Measurements from ENCODE around the gene FA2H.

FA2H gene

DNA sequence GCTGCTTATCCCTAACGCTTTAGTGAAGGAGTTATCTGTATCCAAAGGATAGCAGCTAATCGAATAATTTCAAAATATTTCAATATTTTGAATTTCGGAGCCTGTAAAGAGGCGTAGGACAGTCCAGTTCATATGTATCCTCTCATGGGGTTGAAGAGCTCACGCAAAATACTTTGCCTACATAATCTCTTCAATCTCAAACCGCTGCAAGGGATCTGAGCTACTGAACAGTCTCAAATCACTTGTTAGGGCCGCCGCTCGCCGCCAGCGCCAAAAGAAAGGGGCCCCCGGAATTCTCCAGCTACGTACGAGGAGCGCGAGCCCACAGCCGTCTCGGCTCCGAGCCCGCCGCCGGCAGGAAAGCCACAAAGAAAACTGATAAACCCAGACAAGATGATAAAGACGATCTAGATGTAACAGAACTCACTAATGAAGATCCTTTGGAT is 107.3 kb downstream of the FA2H start:
- FAIRE-seq = no peak

DNA sequence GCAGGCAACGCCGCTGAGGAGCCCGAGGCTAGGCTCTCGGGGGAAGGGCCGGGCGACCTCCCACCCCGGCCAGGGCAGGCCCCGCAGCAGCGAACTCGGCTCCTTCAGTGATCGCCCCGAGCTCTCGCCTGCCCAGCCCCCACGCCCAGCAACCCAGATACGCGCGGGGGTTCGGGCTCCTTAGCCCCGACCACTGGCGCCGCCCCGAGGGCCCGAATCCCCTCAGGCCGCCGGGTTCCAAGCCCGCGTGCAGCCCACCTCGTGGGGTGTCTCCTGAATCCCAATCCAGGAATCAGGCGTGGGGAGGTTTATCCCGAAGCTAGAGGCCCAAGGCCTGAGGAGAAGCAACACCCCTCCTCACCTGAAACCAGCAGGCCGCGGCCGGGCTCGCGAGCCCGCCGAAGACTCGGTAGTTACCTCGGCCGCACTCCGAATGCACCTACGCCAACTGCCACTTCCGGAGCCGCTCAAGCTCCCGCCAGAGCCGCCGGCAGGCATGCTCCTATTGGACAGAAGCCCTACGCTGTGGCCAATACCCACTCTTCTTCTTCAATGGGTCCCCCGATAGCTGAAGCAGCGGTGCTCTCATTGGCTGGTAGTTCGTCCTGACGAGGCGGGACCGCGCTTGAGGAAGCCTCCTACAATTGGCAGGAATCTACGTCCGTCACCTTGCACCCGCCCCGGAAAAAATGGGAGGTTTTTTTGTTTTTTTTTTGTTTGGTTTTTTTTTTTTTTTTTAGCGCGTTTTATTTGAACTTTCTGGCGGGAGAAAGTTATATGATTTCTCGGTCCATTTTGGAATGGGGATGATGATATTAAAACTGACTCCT is 108.0 kb downstream of the FA2H start, which contains the start of gene RFWD3:
TSS of gene RFWD3 (minus strand) at position 453 of the 830 bp plus-strand sequence. CDS start 5,428 bp downstream, outside the sequence.
- FAIRE-seq = peak; percentile 99

DNA sequence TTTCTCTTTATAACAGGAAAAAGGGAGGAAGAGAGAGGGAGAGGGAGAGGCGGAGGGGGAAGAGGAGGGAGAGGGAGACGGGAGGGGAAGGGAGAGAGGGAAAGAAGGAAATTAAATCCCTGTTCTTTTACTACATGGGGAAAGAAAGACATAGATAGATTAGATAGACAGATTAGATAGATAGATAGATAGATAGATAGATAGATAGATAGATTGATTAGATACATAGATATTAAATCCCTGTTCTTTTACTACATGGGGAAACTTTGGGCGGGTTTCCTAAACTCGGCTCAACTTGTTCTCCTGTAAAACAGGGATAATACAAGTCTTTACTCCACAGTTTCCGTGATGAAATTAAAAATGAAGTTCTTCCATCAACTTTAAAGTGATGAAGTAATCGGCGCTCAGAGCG is 108.6 kb downstream of the FA2H start:
- FAIRE-seq = no peak
